ENCODE measurements around the gene ANO10.
"Not testable (repeated sequence)": the region's sequence is repeated elsewhere in the genome, so short reads cannot be mapped to it uniquely, and the experiment has no call there.

- TF ChIP-seq EZH2 (IDR thresholded peaks at IDR 0.05; ENCODE audit: borderline replicate concordance, low read length); CTCF (conservative IDR thresholded peaks at IDR 0.05 in 1 of 2, IDR thresholded peaks at IDR 0.05 in 1 of 2; ENCODE audit: extremely low read depth in 1 of 2, insufficient read depth in 1 of 2, low read depth in 1 of 2, low read length in 2 of 2): not testable (repeated sequence)
Measured at GRCh38 chr3:43665011-43665410, 43.2 kb upstream of the ANO10 start.
